HG02973 (cell line): ENCODE measurements around the gene TUBGCP2.
"Not testable (repeated sequence)": the region's sequence is repeated elsewhere in the genome, so short reads cannot be mapped to it uniquely, and the experiment has no call there.

Experiments used
- ATAC-seq: cut with Tn5 transposase; IDR thresholded peaks from one replicate; pipeline ENCODE4 v1.9.1; 2021; ENCODE audit warnings: moderate library complexity; ENCODE audit not compliant: unreplicated experiment

The TUBGCP2 gene

GRCh38 chr10:133267829-133268228 lies 40.8 kb downstream of the TUBGCP2 start:
- ATAC-seq = no peak

GRCh38 chr10:133267293-133267692 lies 41.4 kb downstream of the TUBGCP2 start:
- no peak for ATAC-seq

- no peak for ATAC-seq
Measured at GRCh38 chr10:133266056-133266795, 42.4 kb downstream of the TUBGCP2 start.

GRCh38 chr10:133265052-133265451 lies 43.6 kb downstream of the TUBGCP2 start:
- ATAC-seq = not testable (repeated sequence)

- no peak for ATAC-seq
Measured at GRCh38 chr10:133264461-133264860, 44.2 kb downstream of the TUBGCP2 start.

GRCh38 chr10:133263674-133264073 lies 45.0 kb downstream of the TUBGCP2 start:
- ATAC-seq = no peak

- no peak for ATAC-seq
Measured at GRCh38 chr10:133262696-133263095, 46.0 kb downstream of the TUBGCP2 start.

- peak; percentile 54 for ATAC-seq
Measured at GRCh38 chr10:133261726-133262325, 46.8 kb downstream of the TUBGCP2 start.

GRCh38 chr10:133260895-133261725 lies 47.6 kb downstream of the TUBGCP2 start:
- peak; percentile 41 for ATAC-seq

GRCh38 chr10:133259602-133259989 lies 49.1 kb downstream of the TUBGCP2 start:
- ATAC-seq = no peak

- no peak for ATAC-seq
Measured at GRCh38 chr10:133258818-133259601, 49.7 kb downstream of the TUBGCP2 start.

- ATAC-seq = no peak
Measured at GRCh38 chr10:133258066-133258817, 50.4 kb downstream of the TUBGCP2 start.

- no peak for ATAC-seq
Measured at GRCh38 chr10:133257489-133258065, 51.1 kb downstream of the TUBGCP2 start.

GRCh38 chr10:133255323-133255722 lies 53.3 kb downstream of the TUBGCP2 start:
- no peak for ATAC-seq

- no peak for ATAC-seq
Measured at GRCh38 chr10:133254421-133255120, 54.1 kb downstream of the TUBGCP2 start.

GRCh38 chr10:133253361-133253955 lies 55.2 kb downstream of the TUBGCP2 start:
- ATAC-seq = no peak

GRCh38 chr10:133252223-133252552 lies 56.5 kb downstream of the TUBGCP2 start:
- ATAC-seq = no peak

- no peak for ATAC-seq
Measured at GRCh38 chr10:133251388-133252222, 57.1 kb downstream of the TUBGCP2 start.
